DMS79 (cell line): ENCODE measurements around the gene GPR85.
"Not testable (repeated sequence)": the region's sequence is repeated elsewhere in the genome, so short reads cannot be mapped to it uniquely, and the experiment has no call there.

Experiments used
- DNase-seq: peaks from one replicate; lab custom pipeline; 2025; lab: John Stamatoyannopoulos, UW

The GPR85 gene

DNA sequence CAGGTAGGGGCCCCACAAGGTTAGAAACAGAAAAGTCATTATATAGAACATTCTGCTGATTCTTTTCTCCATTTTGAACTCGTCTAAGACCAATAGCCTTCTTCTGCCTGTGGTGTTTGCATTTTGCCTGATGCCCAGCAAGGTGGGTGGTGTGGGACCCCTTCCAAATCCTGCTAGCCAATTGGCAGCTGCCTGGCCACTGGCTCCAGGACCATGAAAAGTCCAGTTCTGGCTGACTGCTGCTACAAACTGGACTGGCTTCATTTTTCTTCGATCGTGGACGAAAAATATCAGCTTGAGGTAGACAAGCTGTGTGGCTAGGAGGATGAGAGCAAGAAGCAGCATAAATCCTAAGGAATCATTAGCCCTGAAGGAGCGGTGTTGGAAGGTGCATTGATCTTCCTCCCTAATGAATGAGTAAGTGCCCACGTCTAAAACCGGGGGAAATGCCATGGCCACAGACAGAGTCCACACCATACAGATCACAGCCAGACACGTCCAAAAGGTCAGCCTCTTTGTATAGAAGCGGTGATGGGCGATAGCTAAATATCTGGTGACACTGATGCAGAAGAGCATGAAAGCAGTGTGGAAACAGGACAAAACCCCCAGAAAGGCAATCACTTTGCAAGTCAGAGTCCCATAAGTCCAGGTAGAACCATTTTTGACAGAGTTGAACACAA is 2.7 kb downstream of the GPR85 start:
- DNase-seq, result no peak

GRCh38 chr7:113083132-113083815 is 3.4 kb downstream of the GPR85 start:
- no peak for DNase-seq

- peak; percentile 29 for DNase-seq
Observed at GRCh38 chr7:113078331-113078730, 8.3 kb downstream of the GPR85 start.

DNA sequence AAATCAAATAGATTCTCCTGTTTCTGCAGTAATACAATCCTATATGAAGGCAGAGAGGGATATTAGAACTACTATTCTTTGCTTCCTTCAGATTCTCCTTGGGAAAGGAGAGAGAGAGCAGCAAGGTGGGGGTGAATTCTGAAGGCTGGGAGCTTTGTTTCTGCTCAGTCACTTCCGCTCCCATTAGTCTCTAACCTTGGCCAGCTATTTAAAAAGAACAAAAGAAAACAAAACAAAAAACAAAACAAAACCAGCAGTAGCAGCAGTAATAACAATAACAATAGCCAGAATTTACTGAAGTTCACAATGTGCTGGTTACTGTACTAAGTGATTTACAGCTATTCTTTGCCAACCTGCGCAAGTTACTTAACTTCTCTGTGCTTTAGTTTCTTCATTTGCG is 9.9 kb downstream of the GPR85 start:
- no peak for DNase-seq

- DNase-seq, result no peak
Observed at GRCh38 chr7:113071465-113071864, 15.2 kb downstream of the GPR85 start.

DNA sequence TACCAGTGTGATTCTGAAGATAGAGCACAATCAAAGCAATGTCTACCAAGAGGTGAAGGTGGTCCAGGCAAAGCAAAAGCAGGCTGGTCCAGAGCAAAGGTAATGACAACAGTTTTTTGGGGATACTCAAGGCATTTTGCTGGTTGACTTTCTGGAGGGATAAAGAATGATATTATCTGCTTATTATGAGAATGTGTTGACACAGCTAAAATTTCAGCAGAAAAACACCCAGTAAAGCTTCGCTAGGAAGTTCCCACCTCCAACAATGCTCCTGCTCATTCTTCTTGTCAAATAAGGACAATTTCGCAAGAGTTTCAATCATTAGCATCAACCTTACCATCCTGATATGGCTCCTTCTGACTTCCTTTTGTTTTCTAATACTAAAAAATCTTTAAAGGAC is 24.1 kb downstream of the GPR85 start:
- DNase-seq, result no peak

DNA sequence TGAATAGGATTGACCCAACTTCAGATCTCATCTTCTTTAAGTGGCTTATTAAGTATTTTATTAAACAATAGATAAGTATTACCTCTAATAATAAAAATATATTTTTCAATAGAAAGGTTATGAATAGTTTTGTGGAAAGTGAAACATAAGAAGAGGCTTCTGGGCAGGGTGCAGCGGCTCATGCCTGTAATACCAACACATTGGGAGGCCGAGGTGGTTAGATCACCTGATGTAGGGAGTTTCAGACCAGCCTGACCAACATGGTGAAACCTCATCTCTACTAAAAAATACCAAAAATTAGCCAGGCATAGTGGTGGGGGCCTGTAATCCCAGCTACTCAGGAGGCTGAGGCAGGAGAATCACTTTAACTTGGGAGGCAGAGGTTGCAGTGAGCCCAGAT is 26.5 kb downstream of the GPR85 start:
- no peak for DNase-seq

GRCh38 chr7:113054938-113055337 is 31.7 kb downstream of the GPR85 start:
- no peak for DNase-seq

GRCh38 chr7:113054272-113054671 is 32.4 kb downstream of the GPR85 start:
- not testable (repeated sequence) for DNase-seq

DNA sequence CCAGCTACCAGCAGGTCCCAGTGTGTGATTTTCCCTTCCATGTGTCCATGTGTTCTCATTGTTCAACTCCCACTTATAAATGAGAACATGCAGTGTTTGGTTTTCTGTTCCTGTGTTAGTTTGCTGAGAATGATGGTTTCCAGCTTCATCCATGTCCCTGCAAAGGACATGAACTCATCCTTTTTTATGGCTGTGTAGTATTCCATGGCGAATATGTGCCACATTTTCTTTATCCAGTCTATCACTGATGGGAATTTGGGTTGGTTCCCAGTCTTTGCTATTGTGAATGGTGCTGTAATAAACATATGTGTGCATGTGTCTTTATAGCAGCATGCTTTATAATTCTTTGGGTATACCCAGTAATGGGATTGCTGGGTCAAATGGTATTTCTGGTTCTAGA is 37.4 kb downstream of the GPR85 start:
- not testable (repeated sequence) for DNase-seq

- DNase-seq, result no peak
Observed at GRCh38 chr7:113046453-113046852, 40.2 kb downstream of the GPR85 start.

DNA sequence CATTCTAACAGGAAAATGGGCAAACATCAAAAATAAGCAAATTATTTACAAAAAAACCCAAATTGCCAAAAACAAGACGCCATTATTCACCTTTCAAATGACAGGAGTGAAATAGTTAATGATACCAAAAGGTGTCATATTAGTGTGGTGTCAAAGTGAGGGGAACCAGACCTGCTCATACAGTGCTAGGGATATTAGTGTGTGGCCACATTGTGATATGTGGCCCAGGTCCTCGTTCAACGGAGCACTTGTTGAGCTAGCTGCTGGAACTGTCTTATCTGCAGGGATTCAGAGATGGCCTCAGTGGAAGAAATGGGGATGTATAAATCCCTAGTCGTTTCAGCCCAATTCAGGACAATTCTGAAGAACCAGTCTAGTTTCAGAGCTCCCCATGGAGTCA is 41.2 kb downstream of the GPR85 start:
- DNase-seq, result no peak

- no peak for DNase-seq
Observed at GRCh38 chr7:113044394-113044793, 42.2 kb downstream of the GPR85 start.

DNA sequence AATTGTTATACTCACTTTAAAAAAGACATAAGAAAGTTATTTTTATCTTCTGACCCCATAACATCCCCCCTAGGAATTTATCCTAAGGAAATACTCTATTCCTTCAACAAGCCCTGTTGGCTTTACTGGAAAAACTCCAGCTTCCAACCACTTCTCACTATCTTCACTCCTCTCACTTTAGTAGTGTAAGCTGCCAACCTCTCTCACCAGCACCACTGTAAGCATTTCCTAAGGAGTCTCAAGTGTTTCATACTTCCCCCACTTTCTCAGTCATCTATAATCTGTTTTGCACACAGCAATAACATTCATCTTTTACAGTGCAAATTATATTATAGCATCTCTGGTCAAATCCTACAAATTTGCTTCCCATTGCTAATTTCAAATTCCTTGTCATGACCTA is 45.8 kb downstream of the GPR85 start:
- peak; percentile 6 for DNase-seq

DNA sequence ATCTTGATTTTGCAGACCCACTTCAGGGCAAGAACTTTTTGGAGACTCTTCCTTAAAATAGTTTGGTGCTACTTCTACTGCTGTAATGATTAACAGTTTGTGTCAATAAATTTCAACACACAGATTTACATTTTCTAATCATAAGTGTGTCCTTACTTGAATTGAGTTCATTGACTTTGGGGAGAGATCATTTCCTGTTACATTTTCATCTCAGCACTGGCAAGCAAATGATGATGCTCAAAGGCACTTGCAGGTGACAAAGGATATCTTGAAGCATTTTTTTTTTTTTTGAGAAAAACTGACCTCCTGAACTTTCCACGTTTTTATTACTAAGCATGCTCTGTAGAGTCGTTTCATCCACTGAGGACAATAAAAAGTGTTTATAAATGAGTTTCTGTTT is 52.7 kb downstream of the GPR85 start:
- no peak for DNase-seq
